Mucosa of descending colon (tissue), 3 donors: ENCODE measurements around the gene BLCAP. TPM values are rescaled to one million over a fixed set of nuclear protein-coding genes. Genes with fewer than 3 reads are reported as not detected.

Source experiments
- ATAC-seq: fragments of 200-7000 bp; cut with Tn5 transposase; one replicate; pipeline ENCODE4 v1.9.1; 2020; ENCODE audit warnings: mild to moderate bottlenecking, moderate library complexity
- DNase-seq, 3 donors: peaks; one replicate each; pipeline ENCODE4 v3.0.0-alpha.2; 2020
- H3K36me3 ChIP-seq: fragments of 200-600 bp; one replicate; pipeline ENCODE4 v1.8.0; 2021; ENCODE audit warnings: low read depth, mild to moderate bottlenecking
- H3K4me1 ChIP-seq: fragments of 200-600 bp; one replicate; pipeline ENCODE4 v1.8.0; 2021; ENCODE audit warnings: low read depth, mild to moderate bottlenecking
- H3K4me3 ChIP-seq: fragments of 200-600 bp; one replicate; pipeline ENCODE4 v1.8.0; 2021; ENCODE audit warnings: mild to moderate bottlenecking
- H3K9me3 ChIP-seq: fragments of 200-600 bp; one replicate; pipeline ENCODE4 v1.8.0; 2021; ENCODE audit warnings: mild to moderate bottlenecking
- intact Hi-C, 2 donors: fragments of 100-400 bp; cut with DNase I in 1 of 2; cut with micrococcal nuclease in 1 of 2; formaldehyde crosslinking; loops; one replicate each; pipeline versions ENCODE4 v1.11.0 to v1.11.1; 2022; cut with DNase I, micrococcal nuclease
- total RNA-seq, 3 donors: library from RNA; stranded (reverse); fragmentation: NEBNext Ultra II Directional in 2 of 3; extraction: Animal tissue kit (Norgen Biotek cat#: 25700) in 2 of 3; gene quantifications; one replicate each; pipeline versions ENCODE4 v1.2.1 to v1.2.4, GENCODE V29; 2021 to 2023
- TF ChIP-seq, protein P1 (sequence below): fragments of 200-600 bp; IDR thresholded peaks from one replicate; pipeline ENCODE4 v1.8.0; 2022; ENCODE audit warnings: antibody characterized with exemption, mild to moderate bottlenecking
- donor health status: DM: no; HTN: no; CAD: no; lungs with moderate emphysema.
- donor health status: DM: no; HTN: no; CAD: no.
- donor health status: DM: no; HTN: yes; CAD: no.

The BLCAP gene
- total RNA-seq, 3 donors from 2014 or later = 87.9 to 110 (median 108) TPM

DNA sequence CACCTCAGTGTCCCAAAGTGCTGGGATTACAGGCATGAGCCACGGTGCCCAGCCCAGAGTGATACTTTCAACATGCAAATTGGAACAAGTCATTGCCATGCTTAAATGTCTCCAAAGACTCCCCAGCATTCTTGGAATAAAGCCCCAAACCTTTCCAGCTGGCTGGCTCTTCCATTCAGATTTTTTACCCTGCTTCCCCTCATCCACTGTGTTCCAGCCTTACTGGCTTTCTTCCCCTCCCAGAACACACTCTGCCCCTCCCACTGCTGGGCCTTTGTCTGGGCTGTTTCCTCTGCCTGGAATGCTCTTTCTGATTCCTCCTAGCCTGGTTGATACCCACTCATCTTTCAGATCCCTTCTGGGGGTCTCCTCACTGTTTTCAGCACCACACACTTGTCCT lies 46.8 kb downstream of the BLCAP start:
- no peak overlapping the region for H3K4me3 ChIP-seq
- no peaks in the 10 kb centered on the region for H3K4me1 ChIP-seq
- no peak for DNase-seq
- no peaks in the 10 kb centered on the region for H3K9me3 ChIP-seq
- TF ChIP-seq, protein P1, sequence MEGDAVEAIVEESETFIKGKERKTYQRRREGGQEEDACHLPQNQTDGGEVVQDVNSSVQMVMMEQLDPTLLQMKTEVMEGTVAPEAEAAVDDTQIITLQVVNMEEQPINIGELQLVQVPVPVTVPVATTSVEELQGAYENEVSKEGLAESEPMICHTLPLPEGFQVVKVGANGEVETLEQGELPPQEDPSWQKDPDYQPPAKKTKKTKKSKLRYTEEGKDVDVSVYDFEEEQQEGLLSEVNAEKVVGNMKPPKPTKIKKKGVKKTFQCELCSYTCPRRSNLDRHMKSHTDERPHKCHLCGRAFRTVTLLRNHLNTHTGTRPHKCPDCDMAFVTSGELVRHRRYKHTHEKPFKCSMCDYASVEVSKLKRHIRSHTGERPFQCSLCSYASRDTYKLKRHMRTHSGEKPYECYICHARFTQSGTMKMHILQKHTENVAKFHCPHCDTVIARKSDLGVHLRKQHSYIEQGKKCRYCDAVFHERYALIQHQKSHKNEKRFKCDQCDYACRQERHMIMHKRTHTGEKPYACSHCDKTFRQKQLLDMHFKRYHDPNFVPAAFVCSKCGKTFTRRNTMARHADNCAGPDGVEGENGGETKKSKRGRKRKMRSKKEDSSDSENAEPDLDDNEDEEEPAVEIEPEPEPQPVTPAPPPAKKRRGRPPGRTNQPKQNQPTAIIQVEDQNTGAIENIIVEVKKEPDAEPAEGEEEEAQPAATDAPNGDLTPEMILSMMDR = no peak
- no peaks in the 10 kb centered on the region for H3K36me3 ChIP-seq
- ATAC-seq = no peak
- intact Hi-C loops = no loop called here

DNA sequence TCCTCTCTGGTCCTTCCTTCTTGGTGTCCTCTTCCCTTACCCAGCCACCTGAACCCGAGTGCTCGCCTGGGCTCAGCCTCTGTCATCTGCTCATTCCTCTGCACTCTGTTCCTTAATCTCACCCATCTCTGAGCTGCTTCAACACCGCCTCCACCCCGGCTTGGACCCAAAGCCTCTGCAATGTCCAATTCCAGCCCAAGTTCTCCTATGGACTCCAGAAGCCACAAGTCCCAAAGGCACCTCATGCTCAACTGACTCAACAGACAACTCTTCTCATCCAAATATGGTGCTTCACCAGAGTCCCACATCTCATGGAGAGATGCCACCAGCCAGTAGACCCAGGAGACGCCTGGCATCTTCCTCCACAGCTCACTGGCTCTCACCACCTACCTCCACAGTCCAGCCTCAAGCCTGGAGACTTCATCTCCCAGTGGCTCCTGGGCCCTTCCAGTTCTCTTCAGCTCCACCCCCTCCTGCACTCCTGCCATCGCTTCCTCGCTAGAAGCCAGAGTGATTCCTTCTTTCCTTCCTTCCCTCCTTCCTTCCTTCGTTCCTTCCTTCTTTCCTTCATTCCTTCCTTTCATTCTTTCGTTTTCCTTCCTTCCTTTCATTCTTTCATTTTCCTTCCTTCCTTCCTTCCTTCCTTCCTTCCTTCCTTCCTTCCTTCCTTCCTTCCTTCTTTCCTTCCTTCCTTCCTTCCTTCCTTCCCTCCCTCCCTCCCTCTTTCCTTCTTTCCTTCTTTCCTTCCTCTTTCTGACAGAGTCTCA lies 47.6 kb downstream of the BLCAP start:
- H3K9me3 ChIP-seq = no peaks in the 10 kb centered on the region
- no peak for DNase-seq
- H3K36me3 ChIP-seq = no peaks in the 10 kb centered on the region
- intact Hi-C loops = no loop called here
- H3K4me3 ChIP-seq = no peak overlapping the region
- TF ChIP-seq, protein P1 = no peak
- ATAC-seq = no peak
- H3K4me1 ChIP-seq = no peaks in the 10 kb centered on the region

DNA sequence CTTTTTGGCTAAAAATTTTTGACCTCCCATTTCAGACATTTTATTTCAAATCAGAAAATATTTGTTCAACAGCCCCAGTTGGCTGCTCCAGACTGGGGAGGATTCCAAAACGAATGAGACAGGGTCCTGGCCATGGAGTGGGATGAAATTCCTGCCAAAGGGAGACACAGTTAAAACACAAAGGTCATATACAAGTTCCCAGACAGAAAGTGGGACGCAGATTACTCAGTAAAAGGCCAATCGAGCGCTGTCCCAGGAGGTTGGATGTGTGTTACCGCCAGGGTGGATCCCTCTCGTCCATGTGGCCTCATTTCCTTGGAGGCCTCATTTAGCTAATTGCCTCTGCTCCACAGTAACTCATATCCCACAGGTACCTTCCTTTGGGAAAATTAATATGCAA lies 48.4 kb downstream of the BLCAP start:
- no peak overlapping the region for H3K4me3 ChIP-seq
- ATAC-seq = no peak
- TF ChIP-seq, protein P1 = no peak
- DNase-seq = no peak
- H3K9me3 ChIP-seq = no peaks in the 10 kb centered on the region
- no peaks in the 10 kb centered on the region for H3K36me3 ChIP-seq
- intact Hi-C loops = no loop called here
- H3K4me1 ChIP-seq = no peaks in the 10 kb centered on the region

DNA sequence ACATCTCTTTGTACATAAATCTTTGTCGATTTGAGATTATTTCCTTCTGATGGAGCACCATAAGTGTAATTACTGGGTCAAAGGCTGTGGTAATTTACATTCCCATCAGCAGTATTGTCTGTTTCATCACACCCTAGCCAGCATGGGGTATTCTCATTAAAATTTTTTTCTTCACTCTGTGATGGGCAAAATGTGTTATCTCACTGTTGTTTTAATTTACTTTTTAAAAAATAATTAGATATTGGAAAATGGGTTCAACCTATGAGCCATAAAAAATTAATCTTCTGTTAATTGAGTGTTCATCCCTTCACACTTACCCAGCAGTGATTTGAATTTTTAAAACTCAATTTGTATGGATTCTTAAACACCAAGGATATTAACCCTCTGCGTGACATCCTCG lies 50.6 kb downstream of the BLCAP start:
- ATAC-seq = no peak
- no peaks in the 10 kb centered on the region for H3K9me3 ChIP-seq
- TF ChIP-seq, protein P1 = no peak
- no peaks in the 10 kb centered on the region for H3K36me3 ChIP-seq
- no peak overlapping the region for H3K4me3 ChIP-seq
- H3K4me1 ChIP-seq = no peaks in the 10 kb centered on the region
- DNase-seq = no peak
- intact Hi-C loops = no loop called here

DNA sequence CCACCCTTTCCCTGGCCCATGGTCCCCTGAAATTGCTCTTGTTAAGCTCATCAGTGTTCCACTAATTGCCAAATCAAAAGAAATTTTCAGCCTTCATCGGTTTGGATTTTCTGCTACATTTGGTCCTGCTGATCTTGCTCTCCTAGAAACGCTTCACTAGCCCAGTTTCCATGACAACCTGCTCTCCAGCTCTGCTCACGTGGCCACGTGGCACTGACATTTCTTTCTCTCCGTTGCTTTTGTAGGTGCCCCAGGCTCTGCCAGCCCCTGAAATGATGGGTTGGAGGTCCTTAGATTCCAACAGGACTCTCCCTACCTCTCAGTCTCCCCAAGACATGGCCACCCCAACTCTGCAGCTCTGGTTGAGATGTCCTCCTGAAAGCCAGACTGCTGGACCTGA lies 52.4 kb downstream of the BLCAP start:
- DNase-seq = no peak
- intact Hi-C loops = no loop called here
- no peak for ATAC-seq
- TF ChIP-seq, protein P1 = no peak
- no peaks in the 10 kb centered on the region for H3K36me3 ChIP-seq
- H3K9me3 ChIP-seq = no peaks in the 10 kb centered on the region
- H3K4me1 ChIP-seq = no peaks in the 10 kb centered on the region
- no peak overlapping the region for H3K4me3 ChIP-seq
